Choroid plexus epithelial cell (primary cell): Measurements from ENCODE around the gene SP4.

Experiments used
- DNase-seq: peaks from one replicate; pipeline ENCODE4 v3.0.0-alpha.2; 2010; ENCODE audit warnings: low read depth
- H3K4me3 ChIP-seq: 2 replicates; pipeline ENCODE4 v1.5.1; 2011; ENCODE audit warnings: low read depth, mild to moderate bottlenecking, control low read depth, low read length, moderate library complexity
- TF ChIP-seq, protein P1 (sequence below): conservative IDR thresholded peaks from 2 replicates; pipeline ENCODE4 v1.5.1; 2011; ENCODE audit warnings: low read depth, mild to moderate bottlenecking, control low read depth, inconsistent platforms, low read length, moderate library complexity

Gene SP4

DNA sequence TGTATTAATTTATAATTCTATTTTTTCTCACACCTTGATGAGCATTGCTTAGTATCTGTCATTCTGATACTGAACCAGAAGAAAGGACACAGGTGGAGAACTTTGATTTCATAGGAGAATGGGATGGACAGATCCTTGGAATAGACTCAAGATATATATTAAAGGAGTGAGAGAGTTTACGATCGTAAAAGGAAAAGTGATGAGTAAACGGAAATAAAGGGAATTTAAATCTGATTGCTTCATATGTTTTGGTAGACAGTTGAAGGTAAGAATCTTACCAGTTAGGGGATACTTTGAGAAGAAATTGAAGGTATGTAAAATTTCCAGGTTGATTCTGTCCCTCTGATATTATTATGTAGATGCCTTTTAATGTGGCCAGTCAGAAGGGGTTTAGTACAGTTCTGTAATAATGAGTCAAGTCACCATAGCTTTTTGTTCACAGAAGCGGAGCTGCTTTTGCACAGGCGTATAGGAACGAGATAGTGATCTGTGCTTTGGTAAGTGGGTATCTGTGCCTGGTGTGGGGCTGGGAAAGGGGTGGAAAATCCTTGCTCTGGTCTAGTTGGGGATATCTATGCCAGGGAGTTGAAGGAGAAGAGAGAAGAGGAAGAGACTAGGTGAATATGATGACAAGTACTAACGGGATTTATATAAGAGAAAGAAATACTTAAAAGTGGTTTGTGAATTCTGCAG lies 15.4 kb downstream of the SP4 start:
- no peak for DNase-seq
- TF ChIP-seq, protein P1, sequence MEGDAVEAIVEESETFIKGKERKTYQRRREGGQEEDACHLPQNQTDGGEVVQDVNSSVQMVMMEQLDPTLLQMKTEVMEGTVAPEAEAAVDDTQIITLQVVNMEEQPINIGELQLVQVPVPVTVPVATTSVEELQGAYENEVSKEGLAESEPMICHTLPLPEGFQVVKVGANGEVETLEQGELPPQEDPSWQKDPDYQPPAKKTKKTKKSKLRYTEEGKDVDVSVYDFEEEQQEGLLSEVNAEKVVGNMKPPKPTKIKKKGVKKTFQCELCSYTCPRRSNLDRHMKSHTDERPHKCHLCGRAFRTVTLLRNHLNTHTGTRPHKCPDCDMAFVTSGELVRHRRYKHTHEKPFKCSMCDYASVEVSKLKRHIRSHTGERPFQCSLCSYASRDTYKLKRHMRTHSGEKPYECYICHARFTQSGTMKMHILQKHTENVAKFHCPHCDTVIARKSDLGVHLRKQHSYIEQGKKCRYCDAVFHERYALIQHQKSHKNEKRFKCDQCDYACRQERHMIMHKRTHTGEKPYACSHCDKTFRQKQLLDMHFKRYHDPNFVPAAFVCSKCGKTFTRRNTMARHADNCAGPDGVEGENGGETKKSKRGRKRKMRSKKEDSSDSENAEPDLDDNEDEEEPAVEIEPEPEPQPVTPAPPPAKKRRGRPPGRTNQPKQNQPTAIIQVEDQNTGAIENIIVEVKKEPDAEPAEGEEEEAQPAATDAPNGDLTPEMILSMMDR, result no peak
- H3K4me3 ChIP-seq, result no peak overlapping the region

DNA sequence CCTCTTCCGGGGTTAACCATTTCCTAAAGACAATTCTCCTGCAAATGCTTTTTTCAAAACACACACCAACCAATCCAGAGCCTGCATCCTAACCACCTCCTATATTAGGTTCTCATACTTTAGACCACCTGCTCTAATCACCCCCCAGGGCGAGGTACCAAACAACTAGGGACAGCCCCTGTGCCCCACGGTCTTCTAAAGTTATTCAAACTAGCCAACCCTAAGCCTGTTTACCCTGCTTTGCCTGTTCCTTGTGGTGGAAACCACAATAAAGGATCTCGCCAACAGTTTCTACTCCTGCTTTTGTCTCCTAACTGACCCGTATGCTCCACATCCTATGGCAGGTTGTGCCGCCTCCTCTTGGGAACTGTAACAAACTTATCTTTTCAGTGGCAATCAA lies 21.1 kb downstream of the SP4 start:
- no peak for DNase-seq
- TF ChIP-seq, protein P1, result no peak
- H3K4me3 ChIP-seq, result no peak overlapping the region

DNA sequence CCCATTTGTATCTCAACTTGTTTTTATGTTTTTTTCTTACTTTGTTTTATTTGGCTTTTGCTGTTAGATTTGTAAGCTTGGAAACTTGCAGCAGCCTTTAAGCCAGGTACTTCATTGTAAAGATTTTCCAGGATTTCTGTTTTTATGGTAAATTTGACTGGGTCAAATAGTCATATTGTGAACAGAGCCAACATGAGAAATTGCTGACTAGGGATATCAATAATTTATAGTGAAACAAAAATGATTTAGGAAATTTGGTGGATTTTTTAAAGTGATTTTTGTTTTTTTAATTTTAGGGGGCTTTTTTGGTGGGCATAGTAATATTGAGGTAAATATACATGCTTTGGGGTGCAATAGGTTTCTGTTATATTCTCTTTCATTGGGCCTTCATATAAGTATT lies 22.2 kb downstream of the SP4 start:
- H3K4me3 ChIP-seq, result no peak overlapping the region
- no peak for DNase-seq
- TF ChIP-seq, protein P1, result no peak

DNA sequence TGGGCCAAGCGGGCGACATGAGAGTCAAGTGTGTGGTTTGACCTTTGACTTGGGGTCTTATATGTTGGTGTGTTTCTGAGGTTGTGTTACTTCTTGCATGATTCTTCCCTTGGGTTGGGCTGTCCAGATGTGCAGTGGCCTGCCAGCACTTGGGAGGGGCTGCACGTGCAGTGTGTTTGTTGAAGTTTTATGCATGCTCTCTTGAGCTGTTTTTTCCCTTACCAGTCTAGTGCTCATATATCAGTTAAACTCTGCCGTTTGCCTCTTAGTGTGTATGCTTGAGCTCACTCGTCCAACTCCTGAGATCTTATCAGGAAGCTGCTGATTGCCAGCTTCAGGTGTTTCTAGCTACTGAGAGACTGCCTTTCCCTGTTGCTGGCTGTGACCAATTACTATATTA lies 23.1 kb downstream of the SP4 start:
- TF ChIP-seq, protein P1, result no peak
- H3K4me3 ChIP-seq, result no peak overlapping the region
- DNase-seq, result peak; percentile 12

DNA sequence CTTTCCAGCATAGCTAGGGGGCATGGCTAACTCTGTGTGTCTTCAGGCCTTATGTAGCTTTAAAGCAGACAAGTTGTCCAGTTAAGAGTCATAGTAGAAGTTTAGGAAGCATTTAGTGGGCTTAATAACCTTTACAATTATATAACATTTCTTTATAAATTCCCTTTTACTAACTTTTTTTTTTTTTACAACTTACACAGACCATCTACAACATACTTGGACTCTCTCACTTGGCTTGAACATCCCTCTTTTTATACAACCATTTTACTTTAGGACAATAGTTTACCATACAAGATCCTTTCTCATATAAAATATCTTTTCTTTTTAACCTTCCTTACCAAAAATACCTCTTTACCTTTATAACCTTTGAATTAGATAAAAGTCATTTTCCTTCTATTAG lies 26.3 kb downstream of the SP4 start:
- H3K4me3 ChIP-seq, result no peak overlapping the region
- TF ChIP-seq, protein P1, result no peak
- DNase-seq, result no peak

DNA sequence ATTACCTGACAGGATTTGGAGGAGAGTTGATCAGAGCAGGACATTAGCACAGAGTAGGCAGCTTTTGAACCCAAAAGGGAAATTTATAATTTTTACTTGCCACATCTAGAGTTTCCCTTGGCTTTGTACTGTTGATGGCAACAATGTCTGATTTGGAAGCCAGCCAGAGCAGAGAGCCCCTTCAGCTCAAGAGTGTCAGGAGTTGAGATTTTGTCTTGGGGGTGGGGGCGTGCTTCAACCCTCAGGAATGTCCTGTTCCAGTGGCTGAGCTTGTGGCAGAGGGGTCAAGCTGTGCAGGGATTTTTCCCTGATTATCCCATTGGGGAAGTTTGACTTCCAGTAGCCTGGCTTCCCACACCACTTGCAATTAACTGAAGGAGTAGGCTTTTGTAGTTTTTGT lies 27.0 kb downstream of the SP4 start:
- H3K4me3 ChIP-seq, result no peak overlapping the region
- TF ChIP-seq, protein P1, result no peak
- no peak for DNase-seq

DNA sequence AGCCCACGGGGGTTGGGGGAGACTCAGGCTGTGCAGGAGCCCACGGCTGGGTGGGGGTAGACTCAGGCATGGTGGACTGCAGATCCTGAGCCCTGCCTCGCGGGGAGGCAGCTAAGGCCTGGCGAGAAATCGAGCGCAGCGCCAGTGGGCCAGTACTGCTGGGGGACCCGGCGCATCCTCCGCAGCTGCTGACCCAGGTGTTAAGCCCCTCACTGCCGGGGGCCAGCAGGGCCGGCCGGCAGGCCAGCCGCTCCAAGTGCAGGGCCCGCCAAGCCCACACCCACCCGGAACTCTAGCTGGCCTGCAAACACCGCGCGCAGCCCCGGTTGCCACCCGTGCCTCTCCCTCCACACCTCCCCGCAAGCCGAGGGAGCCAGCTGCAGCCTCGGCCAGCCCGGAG lies 33.4 kb downstream of the SP4 start:
- no peak for DNase-seq
- H3K4me3 ChIP-seq, result no peak overlapping the region
- TF ChIP-seq, protein P1, result no peak
